ENCODE measurements around the gene CHRND.
"Not testable (repeated sequence)": the region's sequence is repeated elsewhere in the genome, so short reads cannot be mapped to it uniquely, and the experiment has no call there.

CHRND gene

GRCh38 chr2:232528746-232529460, 2.9 kb downstream of the CHRND start:
- no peak for DNase-seq

- DNase-seq = no peak
Observed at GRCh38 chr2:232529806-232530547, 4.0 kb downstream of the CHRND start.

- no peak for DNase-seq
Observed at GRCh38 chr2:232530626-232531260, 4.8 kb downstream of the CHRND start.

GRCh38 chr2:232532419-232532818, 6.5 kb downstream of the CHRND start:
- DNase-seq = no peak

GRCh38 chr2:232532821-232533220, 6.9 kb downstream of the CHRND start:
- DNase-seq = not testable (repeated sequence)

- DNase-seq = no peak
Observed at GRCh38 chr2:232533944-232534710, 8.2 kb downstream of the CHRND start.

- DNase-seq = no peak
Observed at GRCh38 chr2:232534940-232535651, 9.1 kb downstream of the CHRND start.

- no peak for DNase-seq
Observed at GRCh38 chr2:232535761-232536530, 10.0 kb downstream of the CHRND start.

GRCh38 chr2:232537079-232537478, 11.1 kb downstream of the CHRND start:
- DNase-seq = no peak

- no peak for DNase-seq
Observed at GRCh38 chr2:232537499-232537898, 11.5 kb downstream of the CHRND start.

GRCh38 chr2:232538671-232539070, 12.7 kb downstream of the CHRND start:
- no peak for DNase-seq

GRCh38 chr2:232539298-232540231, 13.6 kb downstream of the CHRND start, which contains the start of gene CHRNG:
CHRNG (plus strand) TSS chr2:232539692; CDS start chr2:232539748, 56 bp downstream.
- DNase-seq = no peak

- DNase-seq = no peak
Observed at GRCh38 chr2:232540441-232541041, 14.6 kb downstream of the CHRND start.

- no peak for DNase-seq
Observed at GRCh38 chr2:232541195-232541960, 15.4 kb downstream of the CHRND start.

GRCh38 chr2:232541961-232542714, 16.2 kb downstream of the CHRND start:
- no peak for DNase-seq

GRCh38 chr2:232542715-232543467, 16.9 kb downstream of the CHRND start:
- DNase-seq = no peak

- DNase-seq = no peak
Observed at GRCh38 chr2:232543491-232543890, 17.5 kb downstream of the CHRND start.
